Measurements from ENCODE around the gene TESK2. TPM values are rescaled to one million over a fixed set of nuclear protein-coding genes. Genes with fewer than 3 reads are reported as not detected.
"Not testable (repeated sequence)": the region's sequence is repeated elsewhere in the genome, so short reads cannot be mapped to it uniquely, and the experiment has no call there.

The TESK2 gene
- total RNA-seq, 1 donor from 2014 or later: 12.2 TPM

- no peaks in the 10 kb centered on the region for H3K9me3 Mint-ChIP-seq
- no peak for TF ChIP-seq CTCF (IDR thresholded peaks at IDR 0.05)
- H3K27me3 Mint-ChIP-seq: no peaks in the 10 kb centered on the region
- ChIA-PET POLR2A (interaction anchor here (0.6 to 2.7 kb wide), 3 partner anchors 38 to 127 kb away, joined by 4 to 22 read pairs (median 4); partner anchors contain the start of gene TESK2), CTCF (interaction anchor here (0.8 to 13.9 kb wide), 2 partner anchors 9 to 128 kb away, joined by 4 to 326 read pairs; partner anchors contain the start of gene TESK2)
- peak overlapping the region; percentile 75 for H3K27ac Mint-ChIP-seq
- DNase-seq: no peak
- no peaks in the 10 kb centered on the region for H3K36me3 Mint-ChIP-seq (ENCODE audit: low read depth)
- H3K4me3 Mint-ChIP-seq: no peak overlapping the region
- intact Hi-C loops (cut with micrococcal nuclease): no loop called here
- H3K4me1 Mint-ChIP-seq: peaks cover 21% of the 10 kb centered on the region
- ATAC-seq (ENCODE audit: low read depth): no peak
Measured at GRCh38 chr1:45364294-45364693, 126.7 kb downstream of the TESK2 start.

GRCh38 chr1:45360981-45361380, 130.0 kb downstream of the TESK2 start:
- H3K9me3 Mint-ChIP-seq; H3K4me3 Mint-ChIP-seq; DNase-seq; ATAC-seq (ENCODE audit: low read depth); H3K36me3 Mint-ChIP-seq (ENCODE audit: low read depth); H3K27me3 Mint-ChIP-seq: not testable (repeated sequence)
- H3K4me1 Mint-ChIP-seq: peaks cover 21% of the 10 kb centered on the region
- ChIA-PET POLR2A (interaction anchor here (1.6 to 3.7 kb wide), 2 partner anchors 33 to 130 kb away, joined by 9 to 40 read pairs; partner anchors contain the start of gene TESK2), CTCF (interaction anchor here (1.1 to 13.9 kb wide), 9 partner anchors 12 to 347 kb away, joined by 3 to 326 read pairs (median 10); partner anchors contain the start of gene TESK2)
- intact Hi-C loops (cut with micrococcal nuclease): loop anchor here (1.0 to 2.0 kb wide), 4 partner anchors 33 to 209 kb away; no protein-coding TSS in a partner anchor
- peak overlapping the region; percentile 37 for H3K27ac Mint-ChIP-seq

GRCh38 chr1:45359882-45360513, 131.0 kb downstream of the TESK2 start:
- ChIA-PET CTCF (interaction anchor here (0.5 to 13.9 kb wide), 23 partner anchors 9 to 346 kb away, joined by 3 to 326 read pairs (median 4); partner anchors contain the start of genes CCDC163, MMACHC, MUTYH and TESK2), POLR2A (interaction anchor here (1.0 to 3.7 kb wide), 3 partner anchors 34 to 140 kb away, joined by 3 to 40 read pairs (median 9); partner anchors contain the start of genes CCDC163, MMACHC and TESK2)
- no peak for DNase-seq
- H3K36me3 Mint-ChIP-seq (ENCODE audit: low read depth): peaks cover 2% of the 10 kb centered on the region
- peak overlapping the region; percentile 37 for H3K27ac Mint-ChIP-seq
- peaks cover 19% of the 10 kb centered on the region for H3K4me1 Mint-ChIP-seq
- no peaks in the 10 kb centered on the region for H3K27me3 Mint-ChIP-seq
- no peak for TF ChIP-seq CTCF (IDR thresholded peaks at IDR 0.05)
- H3K4me3 Mint-ChIP-seq: peak overlapping the region; percentile 1
- no peaks in the 10 kb centered on the region for H3K9me3 Mint-ChIP-seq
- ATAC-seq (ENCODE audit: low read depth): peak; percentile 73
- intact Hi-C loops (cut with micrococcal nuclease): loop anchor here (1.0 to 2.0 kb wide), 5 partner anchors 34 to 346 kb away; no protein-coding TSS in a partner anchor

GRCh38 chr1:45356186-45356585, 134.8 kb downstream of the TESK2 start:
- Mint-ChIP-seq H3K9me3 (no peaks in the 10 kb centered on the region), H3K27ac (no peak overlapping the region), H3K36me3 (ENCODE audit: low read depth) (peaks cover 17% of the 10 kb centered on the region), H3K27me3 (no peaks in the 10 kb centered on the region), H3K4me1 (peaks cover 13% of the 10 kb centered on the region), H3K4me3 (no peak overlapping the region)
- CTCF ChIA-PET: interaction anchor here (0.5 to 13.9 kb wide), 5 partner anchors 41 to 526 kb away, joined by 3 to 326 read pairs (median 3); partner anchors contain the start of gene TESK2
- intact Hi-C loops (cut with micrococcal nuclease): no loop called here
- POLR2A ChIA-PET: interaction anchor here (0.6 to 3.6 kb wide), 4 partner anchors 19 to 136 kb away, joined by 7 to 31 read pairs (median 8); partner anchors contain the start of gene TESK2
- DNase-seq: no peak
- no peak for ATAC-seq (ENCODE audit: low read depth)
- no peak for TF ChIP-seq CTCF (IDR thresholded peaks at IDR 0.05)

GRCh38 chr1:45355683-45356082, 135.3 kb downstream of the TESK2 start:
- H3K4me1 Mint-ChIP-seq: peaks cover 10% of the 10 kb centered on the region
- CTCF ChIA-PET: interaction anchor here (0.5 to 13.9 kb wide), 4 partner anchors 10 to 527 kb away, joined by 3 to 326 read pairs (median 3); partner anchors contain the start of gene TESK2
- no peaks in the 10 kb centered on the region for H3K9me3 Mint-ChIP-seq
- ATAC-seq (ENCODE audit: low read depth): no peak
- peaks cover 17% of the 10 kb centered on the region for H3K36me3 Mint-ChIP-seq (ENCODE audit: low read depth)
- no peaks in the 10 kb centered on the region for H3K27me3 Mint-ChIP-seq
- H3K27ac Mint-ChIP-seq: no peak overlapping the region
- TF ChIP-seq CTCF (IDR thresholded peaks at IDR 0.05): no peak
- intact Hi-C loops (cut with micrococcal nuclease): no loop called here
- POLR2A ChIA-PET: interaction anchor here (0.6 to 3.6 kb wide), 3 partner anchors 16 to 136 kb away, joined by 5 to 31 read pairs (median 7); partner anchors contain the start of gene TESK2
- H3K4me3 Mint-ChIP-seq: no peak overlapping the region
- no peak for DNase-seq
